Stimulated activated CD8-positive, alpha-beta memory T cell treated with anti-CD3 and anti-CD28 coated beads, Interleukin-12 subunit alpha, Interleukin-12 subunit beta, amount 100 ng/mL, for 4 hours (primary cell): ENCODE data around the gene RAMP2.
"Not testable (repeated sequence)": the region's sequence is repeated elsewhere in the genome, so short reads cannot be mapped to it uniquely, and the experiment has no call there.

Experiments
- DNase-seq: peaks from one replicate; pipeline ENCODE4 v3.0.0-alpha.2; 2020; ENCODE audit warnings: low read depth

Gene RAMP2

GRCh38 chr17:42769964-42770363, 8.9 kb downstream of the RAMP2 start:
- not testable (repeated sequence) for DNase-seq

GRCh38 chr17:42772945-42773289, 11.9 kb downstream of the RAMP2 start:
- no peak for DNase-seq

- DNase-seq, result peak; percentile 55
These were observed 12.4 kb downstream of the RAMP2 start, which contains the start of gene VPS25 for GRCh38 chr17:42773290-42774035. Gene VPS25, plus strand, starts transcription at chr17:42773449. Its CDS starts 27 bp downstream, at chr17:42773476.

- DNase-seq, result no peak
These were observed 13.2 kb downstream of the RAMP2 start for GRCh38 chr17:42774066-42774745.

DNA sequence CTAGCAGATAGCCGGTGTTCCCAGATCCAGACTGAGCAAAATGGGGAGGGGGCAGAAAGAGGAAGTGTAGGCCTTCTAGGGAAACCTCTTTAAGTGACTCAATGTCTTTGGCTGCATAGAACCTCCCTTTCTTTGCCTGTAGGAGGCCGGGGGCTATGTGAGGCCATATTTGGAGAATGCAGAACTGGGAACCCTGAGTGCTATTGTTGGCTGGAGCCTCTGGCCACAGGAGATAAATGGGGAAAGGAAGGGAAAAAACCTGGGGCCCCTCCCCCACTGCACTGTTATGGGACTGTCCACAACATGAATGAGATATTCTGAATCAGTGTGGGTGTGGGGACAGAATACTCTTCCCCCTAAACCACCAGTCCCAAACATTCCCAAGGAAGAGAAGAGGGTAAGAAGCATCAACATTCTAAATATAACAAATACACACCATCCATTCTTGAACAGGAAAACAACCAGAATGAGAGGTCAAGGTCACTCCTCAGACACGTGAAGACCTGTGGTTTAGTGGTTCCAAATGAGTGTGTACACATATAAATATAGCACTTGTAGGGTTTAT, 14.6 kb downstream of the RAMP2 start:
- DNase-seq, result no peak

DNA sequence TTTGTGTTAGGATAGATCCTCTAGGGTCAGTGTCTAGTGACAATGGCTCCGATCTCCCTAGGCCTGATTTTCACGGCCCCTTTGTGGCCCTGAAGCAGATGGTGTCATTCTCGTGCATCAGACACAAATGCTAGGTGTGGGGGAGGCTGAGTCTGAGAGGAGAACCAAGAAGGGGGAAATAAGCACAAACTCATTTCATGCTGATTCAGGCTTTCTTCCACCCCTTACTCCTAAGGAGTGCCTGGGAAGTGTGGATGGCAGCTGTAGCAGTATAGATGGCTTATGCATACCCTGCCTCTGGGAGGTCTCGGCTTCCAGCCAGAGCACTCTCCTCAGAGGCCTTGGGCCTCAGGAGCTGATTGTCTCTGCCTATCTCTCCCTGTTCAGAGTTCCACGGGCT, 17.5 kb downstream of the RAMP2 start:
- no peak for DNase-seq

- DNase-seq, result no peak
These were observed 18.4 kb downstream of the RAMP2 start for GRCh38 chr17:42779304-42779935.

GRCh38 chr17:42779936-42780850, 19.2 kb downstream of the RAMP2 start, which contains the start of gene WNK4:
Gene WNK4, plus strand, starts transcription at chr17:42780610. Its CDS starts 89 bp downstream, at chr17:42780699.
- no peak for DNase-seq

GRCh38 chr17:42780851-42781638, 20.0 kb downstream of the RAMP2 start:
- DNase-seq, result no peak

GRCh38 chr17:42781639-42782165, 20.7 kb downstream of the RAMP2 start:
- DNase-seq, result no peak

- no peak for DNase-seq
These were observed 21.4 kb downstream of the RAMP2 start for GRCh38 chr17:42782166-42783061.

GRCh38 chr17:42783062-42783790, 22.2 kb downstream of the RAMP2 start:
- DNase-seq, result no peak

GRCh38 chr17:42783791-42784138, 22.7 kb downstream of the RAMP2 start:
- DNase-seq, result no peak

DNA sequence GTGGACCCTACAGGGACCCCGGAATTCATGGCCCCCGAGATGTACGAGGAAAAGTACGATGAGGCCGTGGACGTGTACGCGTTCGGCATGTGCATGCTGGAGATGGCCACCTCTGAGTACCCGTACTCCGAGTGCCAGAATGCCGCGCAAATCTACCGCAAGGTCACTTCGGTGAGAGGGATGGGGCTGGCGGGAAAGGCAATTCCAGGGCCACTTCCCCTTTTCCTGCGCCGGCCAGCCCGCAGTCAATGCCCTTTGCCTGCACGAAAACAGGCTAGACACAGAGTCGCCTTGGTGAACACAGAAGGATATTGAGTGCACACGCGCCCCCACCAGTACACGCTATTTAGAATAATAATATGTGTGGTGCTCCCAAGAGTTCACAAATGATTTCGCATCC, 23.4 kb downstream of the RAMP2 start:
- no peak for DNase-seq

- DNase-seq, result peak; percentile 27
These were observed 24.0 kb downstream of the RAMP2 start for GRCh38 chr17:42784811-42785592.

DNA sequence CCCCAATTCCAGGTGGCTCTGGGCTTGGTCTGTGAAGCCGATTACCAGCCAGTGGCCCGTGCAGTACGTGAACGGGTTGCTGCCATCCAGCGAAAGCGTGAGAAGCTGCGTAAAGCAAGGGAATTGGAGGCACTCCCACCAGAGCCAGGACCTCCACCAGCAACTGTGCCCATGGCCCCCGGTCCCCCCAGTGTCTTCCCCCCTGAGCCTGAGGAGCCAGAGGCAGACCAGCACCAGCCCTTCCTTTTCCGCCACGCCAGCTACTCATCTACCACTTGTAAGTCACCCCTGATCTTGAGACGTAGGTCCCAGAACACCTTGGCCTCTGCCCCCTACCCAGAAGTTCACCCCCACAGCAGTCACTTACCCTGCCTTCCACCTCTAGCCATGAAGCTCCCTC, 26.2 kb downstream of the RAMP2 start:
- DNase-seq, result no peak

GRCh38 chr17:42791948-42792347, 30.9 kb downstream of the RAMP2 start:
- DNase-seq, result no peak

DNA sequence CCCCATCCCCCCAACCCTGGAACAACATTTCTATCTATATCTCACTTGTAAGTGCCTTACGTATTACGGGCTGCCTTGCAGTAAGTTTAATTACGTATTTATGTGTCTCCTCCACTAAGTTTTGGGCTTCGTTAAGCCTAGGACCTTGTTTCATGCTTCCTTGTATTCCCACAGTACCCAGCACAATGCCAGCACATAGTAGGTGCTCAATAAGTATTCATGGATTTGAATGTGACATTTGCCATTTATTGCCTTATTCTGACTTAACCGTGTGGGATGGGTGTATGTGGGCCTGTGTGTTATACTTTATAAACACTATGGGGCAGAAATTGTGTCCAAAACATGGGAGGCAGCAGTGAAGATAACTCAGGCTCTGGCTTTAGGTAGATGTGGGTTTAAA, 31.5 kb downstream of the RAMP2 start:
- no peak for DNase-seq
